NCI-H2227 treated with DMSO at 0.1 percent for 48 hours (cell line): Measurements from ENCODE around the gene PPDPF.

Experiments
- DNase-seq: peaks from one replicate; lab custom pipeline; 2025; lab: John Stamatoyannopoulos, UW

PPDPF gene

GRCh38 chr20:63538204-63539091 lies 17.9 kb downstream of the PPDPF start:
- no peak for DNase-seq

- DNase-seq: no peak
Measured at GRCh38 chr20:63539092-63539430, 18.5 kb downstream of the PPDPF start.

- no peak for DNase-seq
Measured at GRCh38 chr20:63539441-63540370, 19.1 kb downstream of the PPDPF start.

GRCh38 chr20:63540417-63541186 lies 20.0 kb downstream of the PPDPF start:
- DNase-seq: no peak

DNA sequence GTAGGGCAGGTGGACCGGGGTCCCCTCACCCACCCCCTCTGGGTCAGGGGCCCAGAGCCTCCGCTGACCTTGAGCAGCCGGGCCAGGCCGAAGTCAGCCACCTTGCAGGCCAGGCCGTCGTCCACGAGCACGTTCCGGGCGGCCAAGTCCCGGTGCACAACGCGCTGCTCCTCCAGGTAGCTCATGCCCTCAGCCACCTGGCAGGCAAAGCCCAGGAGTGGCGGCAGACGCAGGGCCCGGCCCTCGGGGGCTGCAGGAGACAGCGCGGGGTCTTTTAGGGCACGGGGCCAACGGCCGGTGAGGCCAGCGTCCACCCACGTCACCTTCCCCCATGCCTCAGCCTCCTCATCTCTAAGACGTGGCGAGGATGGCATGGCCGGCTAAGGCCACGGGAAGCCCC lies 20.8 kb downstream of the PPDPF start:
- no peak for DNase-seq

GRCh38 chr20:63542031-63542559 lies 21.5 kb downstream of the PPDPF start:
- DNase-seq: no peak

- DNase-seq: no peak
Measured at GRCh38 chr20:63542696-63543095, 22.1 kb downstream of the PPDPF start.

DNA sequence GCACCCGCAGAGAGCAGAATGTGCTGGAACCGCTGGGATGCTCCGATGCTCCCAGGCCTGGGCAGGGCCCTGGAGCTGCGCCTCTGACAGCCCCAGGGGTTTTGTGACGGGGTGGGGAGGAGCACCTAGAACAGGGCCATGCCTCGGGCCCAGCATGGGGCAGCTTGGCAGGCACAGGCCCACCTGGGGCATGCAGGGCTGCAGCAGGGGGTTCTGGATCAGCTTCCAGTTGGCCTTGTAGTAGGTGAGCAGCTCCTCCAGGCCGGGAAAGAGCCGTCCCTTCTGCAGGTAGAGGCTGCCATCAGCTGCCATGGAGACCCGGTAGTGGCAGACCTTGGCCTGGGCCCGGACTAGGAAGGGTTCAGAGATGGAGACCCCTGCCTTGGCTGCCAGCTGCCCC lies 22.6 kb downstream of the PPDPF start:
- DNase-seq: no peak

DNA sequence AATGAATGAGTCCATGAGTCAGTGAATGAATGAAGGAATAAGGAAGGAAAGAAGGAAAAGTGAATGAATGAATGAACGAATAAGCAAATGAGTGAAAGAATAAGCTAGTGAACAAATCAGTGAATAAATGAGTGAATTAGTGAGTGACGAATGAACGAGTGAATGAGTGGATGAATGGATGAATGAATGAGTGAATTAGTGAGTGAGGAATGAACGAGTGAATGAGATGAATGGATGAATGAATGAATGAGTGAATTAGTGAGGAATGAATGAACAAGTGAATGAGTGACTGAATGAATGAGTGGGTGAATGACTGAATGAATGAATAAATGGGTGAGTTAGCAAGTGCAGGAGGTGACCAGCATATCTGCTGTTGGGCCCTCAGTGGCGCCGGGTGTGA lies 23.2 kb downstream of the PPDPF start:
- DNase-seq: no peak

- no peak for DNase-seq
Measured at GRCh38 chr20:63544241-63544957, 23.8 kb downstream of the PPDPF start.

GRCh38 chr20:63544958-63545516 lies 24.5 kb downstream of the PPDPF start:
- no peak for DNase-seq

GRCh38 chr20:63545814-63546213 lies 25.2 kb downstream of the PPDPF start:
- DNase-seq: no peak

DNA sequence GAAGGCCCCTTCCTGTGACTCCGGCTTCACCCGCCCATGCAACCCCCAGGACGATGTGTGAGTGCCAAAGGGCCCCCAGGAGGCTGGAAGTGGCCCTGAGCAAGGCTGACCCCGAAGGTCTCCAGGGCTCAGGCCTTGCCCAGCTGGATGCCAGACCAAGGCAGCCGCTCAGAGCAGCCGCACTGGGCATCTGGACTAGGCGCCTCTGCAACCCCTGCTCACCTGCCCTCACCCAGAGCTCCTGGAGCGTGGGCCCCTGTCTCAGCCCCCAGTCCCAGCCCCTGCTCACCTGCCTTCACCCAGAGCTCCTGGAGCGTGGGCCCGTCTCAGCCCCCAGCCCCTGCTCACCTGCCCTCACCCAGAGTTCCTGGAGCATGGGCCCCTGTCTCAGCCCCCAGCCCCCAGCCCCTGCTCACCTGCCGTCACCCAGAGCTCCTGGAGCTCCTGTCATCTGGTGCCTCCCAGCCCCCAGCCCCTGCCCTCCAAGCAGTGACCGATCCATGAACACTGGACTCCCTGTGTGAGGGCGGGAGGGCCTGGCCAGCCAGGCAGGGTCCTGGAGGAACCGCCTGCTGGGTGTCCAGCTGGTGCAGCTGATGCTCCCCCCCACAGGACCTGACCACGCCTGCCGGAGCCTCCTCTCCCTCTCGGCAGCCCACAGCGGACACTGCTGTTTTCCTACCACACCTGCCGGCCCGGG lies 25.8 kb downstream of the PPDPF start:
- no peak for DNase-seq

GRCh38 chr20:63546956-63547724 lies 26.6 kb downstream of the PPDPF start:
- no peak for DNase-seq

GRCh38 chr20:63547725-63548480 lies 27.3 kb downstream of the PPDPF start, which contains the start of gene SRMS:
TSS of gene SRMS (minus strand) at chr20:63547749. CDS start at chr20:63547463, 286 bp downstream.
- DNase-seq: no peak

- no peak for DNase-seq
Measured at GRCh38 chr20:63548542-63548941, 28.0 kb downstream of the PPDPF start.

DNA sequence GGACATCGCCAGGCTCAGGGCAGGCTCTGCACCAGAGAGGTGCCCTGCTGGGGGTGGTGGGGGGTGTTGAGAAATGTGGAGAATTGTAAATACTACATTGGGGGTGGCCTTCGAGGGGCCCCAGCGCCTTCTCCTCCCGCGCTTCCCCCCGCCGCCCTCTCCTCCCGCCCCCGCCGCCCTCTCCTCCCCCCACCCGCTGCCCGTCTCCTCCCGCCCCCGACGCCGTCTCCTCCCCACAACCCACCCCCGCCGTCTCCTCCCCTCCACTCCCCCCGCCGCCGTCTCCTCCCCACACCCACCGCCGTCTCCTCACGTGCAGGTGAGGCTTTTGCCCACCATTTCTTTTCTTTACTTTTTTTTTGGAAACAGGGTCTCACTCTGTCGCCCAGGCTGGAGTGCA lies 28.5 kb downstream of the PPDPF start:
- no peak for DNase-seq

GRCh38 chr20:63549679-63550282 lies 29.2 kb downstream of the PPDPF start:
- DNase-seq: no peak
